GM12872 (cell line): Measurements from ENCODE around the gene TBC1D4.

ENCODE experiments used
- TF ChIP-seq, protein P1 (sequence below): IDR thresholded peaks from 3 replicates; pipeline ENCODE4 v1.5.1; 2011; ENCODE audit warnings: low read depth, mild to moderate bottlenecking, low read length, moderate library complexity; ENCODE audit not compliant: insufficient read depth

Gene TBC1D4

DNA sequence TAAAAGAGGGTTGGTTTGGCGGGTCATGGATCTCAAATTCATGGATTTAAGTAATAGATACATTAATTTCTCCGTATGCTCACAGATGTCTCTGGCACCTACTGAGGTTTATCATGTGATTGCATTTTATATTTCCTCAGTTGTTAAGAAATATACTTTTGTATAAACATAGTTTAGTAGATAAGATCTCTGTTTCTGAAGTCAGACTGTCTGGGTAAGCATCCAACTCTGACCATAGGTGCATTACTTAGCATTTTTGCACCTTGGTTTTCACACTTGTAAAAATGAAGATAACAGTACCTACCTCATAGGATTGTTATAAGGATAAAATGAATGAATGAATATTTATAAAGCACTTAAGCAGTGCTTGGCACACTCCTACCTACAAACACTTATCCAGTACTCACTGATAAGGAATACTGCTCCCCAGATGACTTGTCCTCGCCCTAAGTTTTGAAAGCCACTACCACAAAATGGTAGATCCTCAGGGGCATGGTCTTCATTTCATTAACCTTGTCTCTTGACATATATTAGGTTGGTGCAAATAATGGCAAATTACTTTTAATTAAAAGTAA, 29.2 kb upstream of the TBC1D4 start:
- TF ChIP-seq, protein P1, sequence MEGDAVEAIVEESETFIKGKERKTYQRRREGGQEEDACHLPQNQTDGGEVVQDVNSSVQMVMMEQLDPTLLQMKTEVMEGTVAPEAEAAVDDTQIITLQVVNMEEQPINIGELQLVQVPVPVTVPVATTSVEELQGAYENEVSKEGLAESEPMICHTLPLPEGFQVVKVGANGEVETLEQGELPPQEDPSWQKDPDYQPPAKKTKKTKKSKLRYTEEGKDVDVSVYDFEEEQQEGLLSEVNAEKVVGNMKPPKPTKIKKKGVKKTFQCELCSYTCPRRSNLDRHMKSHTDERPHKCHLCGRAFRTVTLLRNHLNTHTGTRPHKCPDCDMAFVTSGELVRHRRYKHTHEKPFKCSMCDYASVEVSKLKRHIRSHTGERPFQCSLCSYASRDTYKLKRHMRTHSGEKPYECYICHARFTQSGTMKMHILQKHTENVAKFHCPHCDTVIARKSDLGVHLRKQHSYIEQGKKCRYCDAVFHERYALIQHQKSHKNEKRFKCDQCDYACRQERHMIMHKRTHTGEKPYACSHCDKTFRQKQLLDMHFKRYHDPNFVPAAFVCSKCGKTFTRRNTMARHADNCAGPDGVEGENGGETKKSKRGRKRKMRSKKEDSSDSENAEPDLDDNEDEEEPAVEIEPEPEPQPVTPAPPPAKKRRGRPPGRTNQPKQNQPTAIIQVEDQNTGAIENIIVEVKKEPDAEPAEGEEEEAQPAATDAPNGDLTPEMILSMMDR, result no peak

DNA sequence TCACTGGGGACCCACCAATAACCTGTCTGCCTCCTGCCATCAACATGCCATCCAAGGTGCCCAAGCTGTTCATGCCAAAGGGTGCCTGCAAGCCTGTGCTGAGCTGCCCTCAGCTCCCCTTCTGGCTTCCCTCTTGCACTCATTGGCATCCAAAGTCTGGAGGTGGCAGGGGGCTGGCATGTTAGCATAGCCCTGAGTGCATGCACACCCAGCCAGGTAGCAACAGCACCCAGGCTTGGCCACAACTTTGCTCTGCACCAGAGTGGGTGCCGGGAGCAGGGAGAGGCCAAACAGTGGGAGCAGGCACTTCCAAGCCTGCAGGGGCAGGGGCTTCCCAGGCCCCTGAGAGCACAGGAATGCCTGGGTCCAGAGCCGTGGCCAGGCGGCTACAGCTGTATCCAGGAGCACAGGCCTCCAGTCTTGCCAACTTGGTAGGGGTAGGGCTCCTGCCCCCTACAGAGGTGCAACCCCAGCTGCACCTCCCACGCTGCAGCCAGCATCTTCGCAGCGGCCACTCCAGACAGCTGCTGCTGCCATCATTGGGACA, 26.1 kb upstream of the TBC1D4 start:
- TF ChIP-seq, protein P1, result no peak

DNA sequence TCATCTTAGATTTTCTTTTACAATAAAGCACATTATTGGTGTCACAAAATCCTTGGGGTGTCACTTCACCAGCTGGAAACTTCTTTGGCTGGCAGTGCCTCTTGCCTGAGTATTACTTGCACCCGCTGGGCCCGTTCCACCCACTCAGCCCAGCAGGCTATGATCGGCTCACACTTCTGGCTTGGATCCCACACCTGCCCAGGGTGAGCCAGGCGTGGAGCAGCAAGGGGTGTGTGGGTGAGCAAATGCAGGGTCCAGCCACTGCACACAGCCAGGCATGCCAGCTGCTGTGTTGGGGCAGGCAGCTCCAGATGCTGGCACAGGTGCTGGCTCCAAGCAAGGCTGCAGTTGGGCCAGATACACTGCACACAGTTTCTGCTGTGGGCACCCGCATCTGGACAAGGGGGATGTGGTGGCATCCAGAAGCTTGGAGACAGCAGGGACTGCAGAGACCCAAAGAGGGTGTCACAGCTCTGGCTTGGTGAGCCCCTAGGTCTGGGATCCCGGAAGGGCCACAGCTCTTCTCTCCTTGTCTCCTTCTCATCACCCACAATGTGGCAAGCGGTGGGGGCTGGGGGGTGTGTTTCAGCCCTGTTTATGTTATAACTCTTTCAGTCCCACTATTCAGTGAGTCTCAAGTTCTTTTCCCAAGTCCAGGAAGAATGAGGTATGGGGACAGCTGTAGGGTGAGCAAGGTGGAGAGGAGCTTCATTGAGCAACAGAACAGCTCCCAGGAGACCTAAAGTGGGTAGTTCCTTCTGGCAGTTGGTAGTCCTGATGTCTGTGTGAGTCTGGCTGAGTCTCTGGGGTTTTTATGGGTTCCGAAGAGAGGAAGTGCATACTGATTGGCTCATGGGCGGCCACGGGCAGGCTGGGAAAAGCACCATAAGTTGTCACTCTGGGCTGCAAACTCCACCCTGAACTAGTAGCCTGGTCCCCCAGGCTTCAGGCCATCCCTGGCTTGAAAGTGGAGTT, 25.3 kb upstream of the TBC1D4 start:
- TF ChIP-seq, protein P1, result no peak

DNA sequence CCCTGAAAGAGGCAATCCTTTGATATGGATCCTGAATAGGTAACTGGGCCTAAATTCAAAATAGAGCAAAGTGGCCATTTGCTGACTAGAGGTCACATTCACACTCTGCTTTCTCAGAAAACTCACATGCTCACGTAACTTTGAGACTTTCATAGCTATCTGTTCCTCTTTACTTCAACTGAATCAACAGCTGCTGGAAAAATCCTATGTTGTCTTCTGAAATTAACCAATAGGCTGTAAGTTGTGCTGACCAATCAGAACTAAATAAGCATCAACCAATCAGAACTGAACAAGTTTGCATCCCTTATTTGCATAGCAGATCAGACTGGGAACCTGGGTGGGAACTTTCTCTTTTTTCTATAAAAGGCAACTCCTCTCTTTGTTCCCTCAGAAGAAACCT, 24.0 kb upstream of the TBC1D4 start:
- TF ChIP-seq, protein P1, result no peak

- TF ChIP-seq, protein P1, result no peak
These were observed 23.4 kb upstream of the TBC1D4 start for GRCh38 chr13:75505327-75505726.

DNA sequence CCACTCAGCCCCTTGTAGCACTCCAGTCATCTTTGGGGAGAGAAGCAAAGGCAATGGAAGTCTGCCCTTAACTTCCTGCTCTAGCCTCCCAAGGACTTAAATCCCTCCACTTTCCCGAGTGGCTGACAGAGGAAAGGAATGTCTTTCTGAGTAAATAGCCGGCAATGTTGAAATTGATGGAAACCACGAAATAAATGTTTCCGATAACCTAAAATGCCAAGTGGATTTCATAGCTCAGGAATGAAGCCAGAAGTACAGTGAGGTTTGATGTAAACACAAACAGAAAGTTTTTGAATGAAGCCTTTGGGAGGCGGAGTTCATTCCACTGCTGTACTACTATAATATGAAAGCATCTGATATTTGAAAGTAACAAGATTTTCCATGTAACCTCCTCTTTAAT, 14.0 kb upstream of the TBC1D4 start:
- TF ChIP-seq, protein P1, result no peak

GRCh38 chr13:75494491-75494890, 12.5 kb upstream of the TBC1D4 start:
- TF ChIP-seq, protein P1, result no peak
